Gastroesophageal sphincter (tissue), 3 donors: Measurements from ENCODE around the gene TMPRSS9.

ENCODE experiments used
- EP300 ChIP-seq: sonication (generic); formaldehyde crosslinking; IDR thresholded peaks from one replicate; pipeline ENCODE4 v1.6.1; 2017; ENCODE audit warnings: antibody characterized with exemption, mild to moderate bottlenecking
- POLR2A ChIP-seq, 2 donors: fragments of 450-650 bp; IDR thresholded peaks; one replicate each; pipeline ENCODE4 v1.6.1; 2017; ENCODE audit warnings: antibody characterized with exemption in 2 of 2, mild to moderate bottlenecking in 2 of 2, moderate library complexity in 1 of 2
- POLR2AphosphoS5 ChIP-seq: sonication (generic); formaldehyde crosslinking; IDR thresholded peaks from one replicate; pipeline ENCODE4 v1.6.1; 2017; ENCODE audit warnings: antibody characterized with exemption
- TF ChIP-seq, protein P1 (sequence below), 4 experiments: fragments of 200-600 bp in 2 of 4; fragments of 450-650 bp in 2 of 4; sonication (generic) in 1 of 4; IDR thresholded peaks; one replicate each; pipeline ENCODE4 v1.5.1; 2017 to 2019; ENCODE audit warnings: antibody characterized with exemption in 4 of 4, mild to moderate bottlenecking in 2 of 4, moderate library complexity in 2 of 4

DNA sequence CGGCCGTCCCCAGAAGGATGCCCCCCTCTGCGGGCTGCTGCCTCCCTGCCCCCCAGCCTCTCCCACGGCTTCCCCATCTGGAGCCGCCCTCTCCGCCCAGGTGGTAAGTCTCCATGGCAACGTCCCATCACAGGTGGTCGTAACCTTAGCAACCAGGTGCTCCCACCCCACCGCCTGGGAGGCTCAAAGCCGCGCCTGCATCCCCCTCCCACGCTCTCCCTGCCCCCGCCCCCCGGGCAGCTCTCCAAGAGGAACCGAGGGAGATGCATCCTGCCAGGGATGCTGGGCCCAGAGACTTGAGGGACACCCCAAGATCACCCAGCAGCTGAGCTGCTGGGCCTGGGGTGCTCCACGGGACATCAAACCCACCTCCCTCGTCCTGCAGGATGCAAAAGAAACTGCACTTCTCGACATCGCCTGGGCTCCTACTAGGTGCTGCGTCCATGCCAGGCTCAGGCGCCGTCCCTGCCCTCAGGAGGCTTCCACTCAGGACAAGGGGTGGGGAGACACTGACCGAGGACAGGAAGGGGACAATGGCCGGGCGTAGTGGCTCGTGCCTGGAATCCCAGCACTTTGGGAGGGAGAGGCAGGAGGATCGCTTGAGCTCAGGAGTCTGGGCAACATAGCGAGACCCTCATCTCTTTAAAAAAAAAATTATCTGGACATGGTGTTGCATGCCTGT lies 47.1 kb upstream of the TMPRSS9 start:
- TF ChIP-seq, protein P1, sequence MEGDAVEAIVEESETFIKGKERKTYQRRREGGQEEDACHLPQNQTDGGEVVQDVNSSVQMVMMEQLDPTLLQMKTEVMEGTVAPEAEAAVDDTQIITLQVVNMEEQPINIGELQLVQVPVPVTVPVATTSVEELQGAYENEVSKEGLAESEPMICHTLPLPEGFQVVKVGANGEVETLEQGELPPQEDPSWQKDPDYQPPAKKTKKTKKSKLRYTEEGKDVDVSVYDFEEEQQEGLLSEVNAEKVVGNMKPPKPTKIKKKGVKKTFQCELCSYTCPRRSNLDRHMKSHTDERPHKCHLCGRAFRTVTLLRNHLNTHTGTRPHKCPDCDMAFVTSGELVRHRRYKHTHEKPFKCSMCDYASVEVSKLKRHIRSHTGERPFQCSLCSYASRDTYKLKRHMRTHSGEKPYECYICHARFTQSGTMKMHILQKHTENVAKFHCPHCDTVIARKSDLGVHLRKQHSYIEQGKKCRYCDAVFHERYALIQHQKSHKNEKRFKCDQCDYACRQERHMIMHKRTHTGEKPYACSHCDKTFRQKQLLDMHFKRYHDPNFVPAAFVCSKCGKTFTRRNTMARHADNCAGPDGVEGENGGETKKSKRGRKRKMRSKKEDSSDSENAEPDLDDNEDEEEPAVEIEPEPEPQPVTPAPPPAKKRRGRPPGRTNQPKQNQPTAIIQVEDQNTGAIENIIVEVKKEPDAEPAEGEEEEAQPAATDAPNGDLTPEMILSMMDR (IDR thresholded peaks at IDR 0.05): no peak
- TF ChIP-seq POLR2A (IDR thresholded peaks at IDR 0.05) (no peak), POLR2AphosphoS5 (no peak), EP300 (no peak)
